DMS 273 treated with DMSO at 0.1 percent for 48 hours (cell line): ENCODE data around the gene PHF12.

Source experiments
- DNase-seq: peaks from one replicate; lab custom pipeline; 2025; lab: John Stamatoyannopoulos, UW

The PHF12 gene

DNA sequence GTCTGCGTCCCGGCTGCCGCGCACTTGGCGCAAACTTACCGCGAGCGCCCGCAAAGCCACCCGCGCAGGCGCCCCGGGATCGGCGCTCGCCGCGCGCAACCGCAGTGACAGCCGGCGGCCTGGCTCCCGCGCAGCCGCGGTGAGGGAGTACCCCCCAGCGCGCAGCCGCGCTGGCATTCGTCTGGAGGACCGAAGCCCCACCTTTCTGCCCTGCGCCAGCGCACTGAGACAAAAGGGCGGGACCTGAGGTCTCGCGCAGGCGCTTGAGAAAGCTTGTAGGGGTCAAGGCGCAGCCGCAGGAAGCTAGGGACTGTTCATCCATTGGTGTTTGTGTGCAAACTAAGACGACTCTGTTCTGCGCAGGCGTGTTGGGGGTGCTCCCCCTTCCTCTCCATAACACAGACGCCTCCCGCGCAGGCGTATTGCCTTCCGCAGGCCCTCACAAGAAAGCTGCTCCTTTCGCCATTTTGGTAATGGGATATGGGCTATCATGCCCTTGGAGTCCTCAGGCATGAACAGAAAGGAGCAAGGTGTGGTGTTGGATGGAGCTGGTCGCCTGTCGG, at the start of gene PHF12:
TSS of gene PHF12 (minus strand) at position 91 of the 563 bp plus-strand sequence. CDS start 558 bp downstream, outside the sequence.
- peak; percentile 99 for DNase-seq

DNA sequence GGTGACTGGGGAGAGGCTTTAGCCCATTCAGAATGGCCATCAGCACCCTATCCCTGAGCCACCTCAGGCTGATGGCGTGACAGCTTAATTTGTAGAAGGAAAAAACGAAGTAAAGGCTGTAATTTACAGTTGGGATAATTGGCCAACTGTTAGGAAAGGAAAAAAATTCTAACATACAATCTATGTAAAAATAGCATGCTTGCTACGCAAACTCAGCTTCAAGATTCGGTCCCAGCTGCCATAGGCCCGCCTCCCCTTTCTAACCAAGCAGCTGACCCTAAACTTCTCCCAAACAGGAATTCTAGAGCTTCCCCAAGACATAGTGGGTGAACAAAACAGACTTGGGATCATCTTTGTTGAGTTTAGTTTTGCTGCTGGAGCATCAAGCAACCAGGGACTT, 49.7 kb upstream of the PHF12 start:
- no peak for DNase-seq

DNA sequence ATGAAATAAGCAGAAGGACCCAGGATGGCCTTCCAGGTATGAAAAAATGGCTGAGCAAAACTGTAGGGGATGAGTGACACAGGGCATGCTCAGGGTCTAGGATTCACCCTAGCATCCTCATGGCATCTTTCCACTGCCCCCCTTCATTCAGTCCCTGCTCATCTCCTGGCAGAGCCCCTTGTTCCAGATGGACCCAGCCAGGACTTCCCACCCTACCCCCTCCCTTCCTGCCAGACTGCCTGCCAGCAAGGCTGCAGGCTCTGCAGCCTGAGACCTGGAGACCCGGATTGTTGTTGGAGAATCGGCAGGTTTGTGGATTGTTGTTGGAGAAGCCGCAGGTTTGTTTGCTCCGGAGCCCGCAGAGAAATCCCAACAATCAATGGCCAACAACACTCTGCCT, 47.9 kb upstream of the PHF12 start:
- no peak for DNase-seq

DNA sequence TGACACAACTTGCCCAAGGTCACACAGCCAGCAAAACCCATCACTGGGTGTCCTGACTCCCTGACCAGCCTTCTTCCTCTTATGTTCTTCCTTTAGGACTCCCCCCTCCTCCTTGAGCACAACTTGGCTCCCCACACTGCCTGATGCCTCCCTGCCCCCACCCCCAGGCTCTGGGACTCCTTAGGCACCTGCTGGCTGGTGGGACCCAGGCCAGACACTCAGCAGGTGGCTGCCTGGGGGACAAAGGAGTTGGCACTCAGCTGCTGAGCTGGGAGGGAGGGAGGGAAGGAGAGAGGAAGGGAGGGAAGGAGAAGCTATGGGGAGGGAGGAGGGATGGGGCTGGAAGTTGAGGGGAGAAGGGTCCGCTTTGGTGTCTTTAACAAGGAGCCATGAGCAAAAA, 46.5 kb upstream of the PHF12 start:
- no peak for DNase-seq

DNA sequence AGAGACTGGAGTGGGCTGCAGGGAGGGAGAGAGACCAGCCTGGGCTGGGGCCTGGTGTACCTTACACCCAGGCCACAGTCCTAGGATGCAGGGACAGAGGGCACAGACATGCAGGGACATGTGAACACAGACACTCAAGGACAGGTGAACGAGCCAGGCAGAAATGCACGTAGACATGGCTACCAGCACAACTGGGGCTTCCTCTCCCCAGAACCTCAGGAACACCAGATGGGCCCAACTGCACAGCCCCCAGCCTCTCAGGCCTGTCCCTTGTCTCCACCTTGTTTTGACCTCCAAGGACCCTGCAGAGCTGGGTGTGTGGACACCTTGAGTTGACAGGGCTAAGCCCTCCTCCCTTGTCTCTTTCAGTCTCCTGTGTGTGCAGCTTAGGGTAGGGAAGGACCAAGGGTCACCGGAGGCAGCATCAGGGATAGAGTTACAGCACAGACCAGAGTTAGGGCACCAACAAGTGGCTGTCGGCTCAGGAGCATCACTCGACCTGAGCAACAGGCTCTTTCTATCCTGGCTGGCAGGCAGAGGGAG, 45.3 kb upstream of the PHF12 start:
- no peak for DNase-seq

DNA sequence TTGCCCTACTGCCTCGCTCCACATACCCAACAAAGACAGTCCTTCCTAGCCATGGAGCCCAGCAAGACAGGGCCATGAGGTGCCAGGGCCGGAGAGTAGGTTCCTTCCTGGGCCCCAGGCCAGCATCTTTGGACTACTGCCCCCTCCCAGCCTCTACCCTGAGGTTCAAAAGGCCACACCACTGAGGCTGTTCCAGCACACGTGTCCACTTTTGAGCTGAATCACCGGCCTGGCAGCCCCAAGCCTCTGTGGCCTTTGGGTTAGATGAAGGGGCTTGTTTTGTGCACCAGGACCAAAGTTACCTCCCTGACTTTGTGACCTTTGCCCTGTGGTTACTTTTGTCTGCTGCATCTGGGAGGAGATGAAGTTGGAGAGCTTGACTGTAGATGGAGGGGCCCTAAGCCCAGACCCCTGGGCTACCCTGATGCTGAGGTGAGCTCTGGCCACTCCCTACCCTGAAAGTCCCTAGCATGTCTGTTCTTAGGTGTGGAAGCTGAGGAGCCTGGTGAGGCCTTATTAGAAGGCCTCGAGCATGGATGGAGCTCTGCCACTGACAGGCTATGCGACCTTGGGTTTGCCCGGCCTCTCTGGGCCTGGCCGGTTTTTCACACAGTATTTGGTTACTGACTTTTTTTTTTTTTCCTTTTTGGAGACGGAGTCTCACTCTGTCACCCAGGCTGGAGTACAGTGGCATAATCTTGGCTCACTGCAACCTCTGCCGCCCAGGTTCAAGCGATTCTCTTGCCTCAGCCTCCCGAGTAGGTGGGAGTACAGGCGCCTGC, 42.5 kb upstream of the PHF12 start:
- DNase-seq, result no peak

DNA sequence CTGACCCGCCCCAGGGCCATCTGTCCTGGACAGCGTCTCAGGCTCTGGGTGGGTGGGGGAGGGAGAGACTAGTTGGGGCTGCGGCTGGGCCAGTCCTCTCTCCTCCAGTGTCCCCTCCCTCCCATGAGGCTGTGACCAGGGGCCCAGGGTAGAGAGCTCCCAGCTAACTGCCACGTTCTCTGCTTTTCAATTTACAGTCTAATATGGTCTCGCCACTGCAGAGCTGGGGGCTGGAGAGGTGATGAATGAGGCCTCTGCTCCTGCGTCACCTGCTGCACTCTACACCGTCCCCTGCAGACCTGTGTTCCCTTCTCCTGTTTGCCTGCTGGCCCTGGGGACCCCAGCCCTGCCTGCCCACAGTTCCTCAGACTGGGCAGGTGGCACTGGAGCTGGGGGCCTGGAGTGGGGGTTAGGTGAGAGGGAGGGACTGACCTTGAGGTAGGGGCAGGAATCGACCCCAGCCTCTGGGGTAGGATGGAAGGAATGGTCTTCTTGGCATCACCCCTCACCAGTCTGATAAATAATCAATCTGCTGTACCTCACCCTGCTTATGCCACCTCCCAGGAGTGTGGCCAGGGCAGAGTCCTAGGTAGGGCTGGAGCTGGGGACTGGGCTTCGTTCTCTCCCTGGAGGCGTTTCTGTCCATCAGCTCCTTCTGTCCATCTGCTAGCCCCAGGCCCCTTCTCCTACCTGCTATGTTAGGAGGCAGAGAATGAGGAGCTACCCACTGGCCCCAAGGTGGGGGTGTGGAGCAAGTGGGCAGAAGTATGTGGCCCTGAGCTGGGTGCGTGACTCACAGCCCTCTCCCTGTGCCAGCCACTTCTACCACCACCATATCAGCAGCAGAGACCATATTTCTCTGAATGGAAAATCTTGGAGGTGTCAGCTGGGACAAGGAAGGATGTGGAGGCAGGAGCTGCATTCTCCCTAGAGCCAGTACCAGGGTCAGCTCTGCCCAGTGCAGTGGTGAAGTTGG, 41.6 kb upstream of the PHF12 start:
- no peak for DNase-seq

DNA sequence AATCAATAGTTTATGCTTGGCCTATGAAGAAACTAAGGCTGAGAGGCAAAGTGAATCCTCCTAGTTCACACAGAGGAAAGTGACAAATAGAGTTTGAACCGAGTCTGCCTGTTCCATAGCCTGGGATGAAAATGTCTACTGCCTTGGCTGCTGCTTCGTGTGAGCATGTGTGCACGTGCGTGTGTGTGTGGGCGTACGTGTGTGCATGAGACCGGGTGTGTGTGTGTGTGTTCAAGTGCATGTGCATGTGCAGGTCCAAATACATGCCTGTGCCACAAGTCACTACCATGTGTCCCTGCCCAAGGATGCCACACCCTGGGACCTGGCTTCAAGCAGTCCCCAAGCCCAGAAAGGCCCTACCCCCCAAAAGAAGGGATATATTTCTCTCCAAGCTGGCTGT, 40.9 kb upstream of the PHF12 start:
- DNase-seq, result no peak

DNA sequence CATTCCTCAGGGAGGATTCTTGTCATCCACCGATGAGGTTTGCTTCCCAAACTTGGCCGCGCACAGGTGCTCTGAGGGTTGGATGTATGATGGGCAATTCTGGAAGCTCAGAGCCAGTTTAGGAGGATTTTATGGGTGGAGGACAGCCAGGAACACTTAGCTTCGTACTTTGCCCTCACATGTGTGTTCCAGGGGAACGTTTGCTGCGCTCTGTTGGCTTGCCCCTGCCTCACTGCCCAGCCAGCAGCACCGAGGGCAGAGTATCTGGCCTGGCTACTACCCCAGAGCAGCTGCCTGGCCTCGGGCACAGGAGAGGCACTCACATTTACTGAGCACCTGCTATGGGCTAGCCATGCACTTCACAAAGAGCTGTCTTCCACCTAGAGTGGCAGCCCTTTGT, 40.5 kb upstream of the PHF12 start:
- no peak for DNase-seq

DNA sequence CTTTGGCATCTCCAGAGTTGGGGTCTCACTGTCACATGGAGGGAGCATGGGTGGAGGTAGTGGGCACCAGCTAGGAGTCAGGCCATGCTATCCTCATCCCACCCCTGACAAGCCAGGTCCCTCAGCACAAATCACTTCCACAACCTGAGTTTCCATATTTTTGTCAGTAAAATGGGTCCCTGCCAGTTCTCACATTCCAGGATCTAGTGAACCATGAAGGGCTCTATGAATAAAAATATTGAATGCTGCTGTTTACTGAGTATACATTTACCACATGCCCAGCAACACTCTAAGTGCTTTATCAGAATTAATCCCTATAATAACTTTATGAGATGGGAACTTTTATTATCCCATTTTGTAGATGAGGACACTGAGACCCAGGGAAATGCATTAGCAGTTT, 37.7 kb upstream of the PHF12 start:
- no peak for DNase-seq

DNA sequence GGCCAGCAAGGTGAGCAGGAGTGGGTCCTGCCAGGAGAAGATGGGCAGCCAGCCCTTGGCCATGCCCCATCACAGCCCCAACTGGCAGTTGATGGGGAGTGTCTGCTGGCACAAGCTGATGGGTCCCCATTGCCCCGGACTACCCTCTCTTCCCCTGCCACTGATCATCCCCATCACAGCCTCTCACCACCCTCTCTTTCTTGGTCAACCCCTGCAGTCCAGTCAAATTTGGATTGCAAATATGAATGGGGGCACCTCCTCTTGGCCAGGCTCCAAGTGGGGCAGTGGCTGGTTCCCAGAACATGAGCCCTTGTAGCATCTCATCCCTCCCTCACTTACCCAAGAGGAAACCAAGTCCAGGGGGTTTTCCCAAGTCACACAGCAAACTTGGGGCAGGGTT, 37.2 kb upstream of the PHF12 start:
- no peak for DNase-seq

DNA sequence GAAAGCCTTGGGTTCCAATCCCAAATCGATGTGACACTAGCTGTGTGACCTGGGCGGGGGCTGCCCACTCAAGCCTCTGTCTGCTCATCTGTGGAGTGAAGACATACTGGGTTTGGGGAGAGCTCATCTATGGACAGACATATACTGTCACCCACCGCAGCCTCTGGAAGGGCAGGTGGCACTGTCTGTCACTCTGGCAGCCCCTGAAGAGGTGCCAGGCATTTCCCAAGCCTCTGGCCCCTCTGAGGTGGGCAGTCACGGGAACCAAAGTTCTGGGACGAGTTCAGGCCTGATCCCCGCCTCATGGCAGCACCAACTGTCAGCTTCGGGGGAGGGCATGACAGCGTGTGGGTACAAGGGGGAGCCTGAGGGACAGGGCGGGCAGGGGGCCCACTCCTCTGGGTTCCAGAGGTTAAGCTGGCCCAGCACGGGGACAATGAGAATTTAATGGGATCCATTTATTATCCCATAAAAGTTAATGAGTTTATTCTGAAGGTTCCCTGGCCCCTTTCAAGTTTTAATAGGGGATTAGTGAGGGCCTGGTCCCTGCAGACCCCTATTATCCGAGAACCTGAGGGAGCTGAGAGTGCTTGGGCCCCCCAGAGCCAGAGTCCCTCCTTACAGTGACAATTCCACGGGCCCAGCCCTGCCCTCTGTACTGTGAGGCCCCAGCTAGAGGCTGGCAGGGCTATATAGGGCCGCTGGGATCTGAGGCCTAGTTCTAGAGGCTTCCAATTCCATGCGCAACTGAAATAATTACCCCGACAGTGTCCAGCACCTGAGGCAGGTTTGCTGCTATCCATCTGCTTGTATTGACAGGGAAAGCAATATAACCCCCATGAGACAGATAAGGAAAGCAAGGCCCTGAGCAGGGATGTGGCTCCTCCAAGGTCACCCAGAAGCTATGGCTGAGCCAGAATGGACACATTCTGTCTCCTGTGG, 35.7 kb upstream of the PHF12 start:
- DNase-seq, result no peak

DNA sequence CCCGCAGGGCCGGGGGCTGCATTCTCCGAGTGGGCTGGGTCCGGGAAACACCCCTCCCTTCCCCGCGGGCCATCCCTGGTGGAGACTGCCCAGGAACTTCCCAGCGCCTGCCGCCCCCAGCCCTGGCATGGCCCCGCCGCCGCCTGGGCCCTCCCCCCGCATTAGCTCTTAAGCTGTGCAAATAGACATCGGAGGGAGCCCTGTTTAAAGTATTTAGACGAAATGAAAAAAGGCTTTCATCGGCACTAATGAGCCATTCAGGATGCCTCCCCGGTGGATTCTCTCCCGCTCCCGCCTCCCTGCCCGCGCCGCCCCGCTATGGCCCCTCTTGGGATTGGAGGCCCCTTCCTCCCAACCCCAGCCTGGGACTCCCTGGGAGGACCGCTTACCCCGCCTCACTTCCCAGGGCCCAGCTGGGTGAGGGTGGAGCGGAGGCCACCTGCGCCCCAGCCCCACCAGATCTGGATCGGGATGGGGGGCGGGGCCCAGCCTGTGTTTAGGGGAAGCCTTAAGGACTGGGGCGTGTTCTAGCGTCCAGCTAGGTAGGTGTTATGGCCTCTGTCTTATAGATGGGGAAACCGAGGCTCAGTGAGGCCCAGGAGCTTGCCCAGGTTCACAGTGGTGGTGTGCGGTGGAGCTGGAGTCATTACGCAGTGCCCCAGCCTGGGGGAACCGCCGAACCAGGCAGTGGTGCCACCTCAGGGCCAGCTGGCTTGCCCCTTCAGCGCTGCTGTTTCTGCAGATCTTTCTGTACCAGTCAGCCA, 34.8 kb upstream of the PHF12 start:
- DNase-seq, result no peak

DNA sequence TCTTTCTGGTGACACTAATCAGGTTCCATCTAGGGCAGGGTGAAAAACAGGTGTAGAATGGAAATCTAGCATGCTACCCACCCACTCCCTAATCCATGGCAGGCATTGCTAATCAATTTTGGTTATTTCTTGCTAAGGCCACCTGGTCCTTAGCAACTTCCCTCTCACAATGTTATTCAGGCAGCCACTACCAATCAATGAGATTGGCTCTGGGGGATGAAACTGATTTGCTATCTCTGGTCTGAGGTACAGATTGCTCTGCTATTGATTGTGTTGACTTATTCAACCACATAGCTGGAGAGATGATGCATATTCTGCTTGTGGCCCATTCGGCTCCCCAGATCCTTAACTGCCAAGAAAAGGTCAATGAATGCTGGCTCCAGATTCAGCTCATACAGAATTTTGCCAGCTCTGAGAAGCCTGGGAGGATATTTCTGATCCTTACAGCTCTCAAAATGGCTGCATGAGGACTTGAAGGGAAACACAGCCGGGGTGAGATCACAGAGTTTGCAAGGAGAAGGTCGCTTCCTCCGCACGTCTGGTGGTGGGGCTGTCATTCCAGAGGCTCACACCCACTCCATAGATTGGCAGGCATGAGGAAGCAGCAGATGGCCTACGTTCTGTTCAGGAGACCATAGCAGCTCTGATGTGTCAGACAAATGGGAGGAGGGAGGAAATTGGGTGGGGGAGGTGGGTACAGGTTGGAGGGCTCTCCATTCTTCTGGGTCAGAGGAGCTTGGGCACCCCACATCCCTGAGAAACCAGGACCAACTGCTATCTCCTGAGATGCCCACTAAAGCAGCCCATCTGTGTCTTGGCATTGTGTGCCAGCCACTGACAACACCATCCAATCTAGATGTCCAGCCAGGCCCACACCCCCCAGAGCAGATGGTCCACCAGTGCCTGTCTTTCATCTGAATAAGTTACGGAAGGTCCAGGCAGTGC, 32.2 kb upstream of the PHF12 start:
- peak; percentile 92 for DNase-seq

DNA sequence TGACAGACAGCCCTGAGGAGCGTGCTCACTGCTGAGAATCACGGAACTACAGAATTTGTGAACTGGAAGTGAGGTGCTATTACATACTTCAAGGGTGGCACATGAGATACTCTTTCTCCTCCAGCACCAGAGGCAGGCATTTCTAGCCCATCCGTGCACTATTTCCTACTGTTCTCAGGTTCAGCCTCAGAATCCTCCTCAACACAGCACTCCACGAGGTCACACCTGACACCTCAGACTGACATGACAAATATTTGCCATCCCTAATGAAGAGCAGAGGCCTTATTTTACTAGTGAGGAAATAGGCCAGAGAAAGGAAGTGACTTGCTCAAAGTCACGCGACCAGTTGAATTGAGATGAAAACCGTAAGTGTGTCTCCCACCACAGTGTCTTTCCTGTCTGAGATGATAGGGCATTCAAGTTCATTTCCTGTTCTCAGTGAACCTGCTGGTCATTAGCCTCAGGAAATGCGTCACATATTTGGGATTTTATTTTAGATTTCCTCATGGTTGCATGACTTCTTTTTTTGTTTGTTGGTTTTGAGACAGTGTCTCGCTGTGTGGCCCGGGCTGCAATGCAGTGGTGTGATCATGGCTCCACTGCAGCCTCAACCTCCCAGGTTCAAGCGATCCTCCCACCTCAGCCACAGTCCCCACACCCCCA, 30.9 kb upstream of the PHF12 start:
- no peak for DNase-seq

DNA sequence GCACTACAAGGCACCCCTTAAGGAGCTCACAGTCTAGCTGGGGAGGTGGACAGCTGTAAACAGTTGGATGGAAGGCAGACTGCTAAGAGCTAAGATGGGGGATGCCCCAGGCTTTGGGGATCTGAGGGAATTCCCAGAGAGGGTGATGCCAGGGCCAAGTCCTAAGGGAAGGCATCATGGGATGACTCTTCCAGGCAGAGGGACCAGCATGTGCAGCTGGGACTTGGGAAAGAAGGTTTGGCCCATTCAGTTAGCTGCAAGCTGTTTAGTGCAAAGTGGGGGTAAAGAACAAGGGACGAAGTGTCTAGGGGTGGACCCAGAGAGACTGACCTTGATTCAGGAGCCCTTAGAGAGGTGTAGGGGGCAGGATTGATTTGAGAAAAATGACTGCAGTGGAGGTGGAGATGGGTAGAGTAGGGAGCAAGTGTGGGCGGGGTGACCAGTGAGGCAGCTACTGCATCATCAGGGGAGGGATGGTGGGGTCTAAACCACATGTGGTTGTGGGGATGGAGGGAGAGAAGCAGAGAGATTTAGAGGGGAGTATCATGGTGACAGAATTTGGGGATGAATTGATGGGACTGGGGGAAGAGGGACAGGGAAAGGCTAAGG, 27.1 kb upstream of the PHF12 start:
- no peak for DNase-seq

DNA sequence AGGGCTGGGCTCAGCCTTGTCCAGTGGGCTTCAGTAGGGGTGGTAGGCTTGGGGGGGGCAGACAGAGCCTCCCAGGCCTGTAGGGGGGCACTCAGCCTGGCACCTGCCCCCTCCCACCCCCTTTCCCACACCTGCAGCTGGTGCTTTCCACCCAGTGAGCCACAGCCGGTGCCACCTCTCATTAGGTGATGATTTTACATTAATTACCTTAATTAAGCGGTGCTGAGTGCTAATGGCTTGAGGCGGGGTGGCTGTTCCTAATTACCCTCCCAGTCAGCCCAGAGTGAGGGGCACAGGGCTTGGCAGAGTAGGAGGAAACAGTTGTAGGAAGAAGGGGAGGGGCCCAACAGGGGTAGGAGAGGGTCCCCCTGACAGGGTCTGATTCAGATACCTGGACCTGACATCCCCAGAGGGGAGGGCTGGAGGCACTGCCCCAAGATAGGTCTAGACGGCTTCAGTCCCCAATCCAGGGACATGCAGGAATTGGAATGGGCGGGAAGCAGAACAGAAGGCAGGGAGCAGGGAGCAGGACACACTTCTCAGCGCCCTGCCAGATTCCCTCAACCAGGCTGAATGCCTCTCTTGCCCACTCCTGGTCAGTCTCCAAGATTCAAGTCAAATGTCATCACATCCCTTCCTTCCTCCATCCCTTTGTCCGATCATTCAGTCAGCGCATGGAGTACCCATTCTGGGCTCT, 26.5 kb upstream of the PHF12 start:
- no peak for DNase-seq

DNA sequence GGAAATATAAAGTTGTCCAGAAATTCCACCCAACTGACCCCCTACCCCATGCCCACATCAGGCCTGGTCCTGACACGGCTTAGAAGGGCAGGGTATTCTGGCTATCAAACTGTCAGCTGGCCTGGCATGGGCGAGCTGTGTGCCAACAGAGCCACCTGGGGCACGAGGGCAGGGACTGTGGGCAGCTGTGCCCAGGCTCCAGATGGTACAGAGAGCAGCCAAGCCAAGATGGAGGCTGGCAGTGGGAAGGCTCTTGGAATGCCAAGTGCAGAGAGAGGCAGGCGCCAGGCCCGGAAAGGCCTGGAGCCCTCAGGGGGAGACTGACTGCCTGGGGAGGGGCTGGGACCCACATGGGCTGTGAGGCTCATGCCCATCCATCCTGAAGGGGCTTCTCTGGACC, 24.3 kb upstream of the PHF12 start:
- no peak for DNase-seq
